B cell (primary cell): ENCODE measurements around the gene GALNT10. TPM values are rescaled to one million over a fixed set of nuclear protein-coding genes. Genes with fewer than 3 reads are reported as not detected.

Source experiments
- ATAC-seq: fragments of 200-7000 bp; cut with Tn5 transposase; one replicate; pipeline ENCODE4 v1.10.0; 2021; ENCODE audit warnings: low read depth, mild to moderate bottlenecking, moderate number of reproducible peaks, moderate library complexity
- CTCF ChIA-PET: fragments of 350-600 bp; sonication (Branson Sonifier 250); formaldehyde crosslinking; loops from one replicate; lab custom pipeline; 2021; ENCODE audit warnings: antibody characterized with exemption, inconsistent platforms; lab: Charles Lee
- POLR2A ChIA-PET: fragments of 350-600 bp; sonication (Branson Sonifier 250); formaldehyde crosslinking; loops from one replicate; lab custom pipeline; 2021; ENCODE audit warnings: antibody characterized with exemption; lab: Charles Lee
- DNase-seq: peaks from one replicate; pipeline ENCODE4 v3.0.0; 2013
- H2AFZ ChIP-seq: 2 replicates; pipeline ENCODE4 v1.6.1; 2012; ENCODE audit warnings: mild to moderate bottlenecking, low read depth, low read length; ENCODE audit not compliant: insufficient read depth, poor library complexity, severe bottlenecking
- H3K27ac ChIP-seq, 2 donors: 1 replicate in 1 of 2; 2 replicates in 1 of 2; pipeline ENCODE4 v1.5.1; 2012 to 2013; ENCODE audit warnings: low read length in 2 of 2, mild to moderate bottlenecking in 2 of 2, moderate library complexity in 1 of 2
- H3K27me3 ChIP-seq, 4 experiments: fragments of 200-600 bp in 1 of 4; sonication (generic) in 1 of 4; replicated peaks in 1 of 4; 1 replicate in 2 of 4; 2 replicates in 2 of 4; pipeline versions ENCODE4 v1.6.1 to v1.7.0; 2013 to 2016; ENCODE audit warnings: low read length in 3 of 4, mild to moderate bottlenecking in 2 of 4, mixed read lengths in 1 of 4, moderate library complexity in 1 of 4; ENCODE audit not compliant: insufficient read depth in 4 of 4, control insufficient read depth in 3 of 4; ENCODE audit errors: control extremely low read depth in 1 of 4
- H3K36me3 ChIP-seq, 2 experiments: replicated peaks in 1 of 2; 1 replicate in 1 of 2; 2 replicates in 1 of 2; pipeline versions ENCODE4 v1.6.1 to v1.7.1; 2013; ENCODE audit warnings: low read length in 1 of 2; ENCODE audit not compliant: insufficient read depth in 2 of 2, control insufficient read depth in 1 of 2; ENCODE audit errors: control extremely low read depth in 1 of 2, extremely low read depth in 1 of 2
- H3K4me1 ChIP-seq, 2 donors: fragments of 200-600 bp in 1 of 2; sonication (generic) in 1 of 2; 1 replicate in 1 of 2; 2 replicates in 1 of 2; pipeline versions ENCODE4 v1.5.1 to v1.6.1; 2013 to 2017; ENCODE audit warnings: low read length in 2 of 2; ENCODE audit not compliant: control insufficient read depth in 2 of 2, insufficient read depth in 2 of 2
- H3K4me2 ChIP-seq: replicated peaks from 2 replicates; pipeline ENCODE3; 2012; ENCODE audit warnings: mild to moderate bottlenecking, low read depth, low read length; ENCODE audit not compliant: poor library complexity, severe bottlenecking
- H3K4me3 ChIP-seq, 5 experiments: fragments of 200-600 bp in 1 of 5; sonication (generic) in 1 of 5; 1 replicate in 3 of 5; 2 replicates in 2 of 5; pipeline versions ENCODE4 v1.5.1 to v1.7.0; 2011 to 2016; ENCODE audit warnings: low read length in 4 of 5, mild to moderate bottlenecking in 4 of 5, low read depth in 2 of 5, control low read depth in 1 of 5, moderate library complexity in 1 of 5; ENCODE audit not compliant: insufficient read depth in 1 of 5; ENCODE audit errors: control extremely low read depth in 1 of 5, extremely low read depth in 1 of 5
- H3K79me2 ChIP-seq: fragments of 200-600 bp; sonication (generic); one replicate; pipeline ENCODE4 v1.6.0; 2016; ENCODE audit warnings: low read length; ENCODE audit not compliant: control insufficient read depth, insufficient read depth
- H3K9ac ChIP-seq: fragments of 200-600 bp; sonication (generic); 2 replicates; pipeline ENCODE4 v1.6.1; 2017; ENCODE audit warnings: mild to moderate bottlenecking, low read length, moderate library complexity
- H3K9me3 ChIP-seq, 3 donors: one replicate each; pipeline versions ENCODE4 v1.6.1 to v1.7.1; 2013; ENCODE audit warnings: low read length in 2 of 3; ENCODE audit not compliant: control insufficient read depth in 2 of 3, insufficient read depth in 1 of 3; ENCODE audit errors: control extremely low read depth in 1 of 3
- H4K20me1 ChIP-seq: 2 replicates; pipeline ENCODE4 v1.6.0; 2012; ENCODE audit warnings: mild to moderate bottlenecking, low read length; ENCODE audit not compliant: insufficient read depth, control insufficient read depth, poor library complexity, severe bottlenecking
- H3K27ac Mint-ChIP-seq: one replicate; pipeline ENCODE4 v1.8.0; 2021; ENCODE audit warnings: mixed read lengths
- H3K27me3 Mint-ChIP-seq: one replicate; pipeline ENCODE4 v1.8.0; 2021; ENCODE audit warnings: mixed read lengths
- H3K4me1 Mint-ChIP-seq: one replicate; pipeline ENCODE4 v1.8.0; 2021; ENCODE audit warnings: mixed read lengths
- H3K4me3 Mint-ChIP-seq: one replicate; pipeline ENCODE4 v1.8.0; 2021; ENCODE audit warnings: mixed read lengths
- H3K9me3 Mint-ChIP-seq: one replicate; pipeline ENCODE4 v1.8.0; 2022; ENCODE audit warnings: mixed read lengths; ENCODE audit not compliant: insufficient read depth
- CTCF ChIP-seq: fragments of 200-600 bp; IDR thresholded peaks from one replicate; pipeline ENCODE4 v1.8.0; 2022; ENCODE audit warnings: antibody characterized with exemption, mild to moderate bottlenecking
- EZH2 ChIP-seq: IDR thresholded peaks from 2 replicates; pipeline ENCODE4 v1.6.1; 2012; ENCODE audit warnings: borderline replicate concordance, low read depth, mild to moderate bottlenecking, moderate library complexity, low read length; ENCODE audit not compliant: insufficient read depth, poor library complexity, severe bottlenecking
- WGBS: methylation state at CpG from one replicate; pipeline ENCODE4 v1.1.5; 2013; ENCODE audit warnings: missing lambda C conversion rate; ENCODE audit not compliant: insufficient coverage; 5-methylcytosine and 5-hydroxymethylcytosine counted together
- intact Hi-C: fragments of 100-400 bp; cut with micrococcal nuclease; formaldehyde crosslinking; loops from one replicate; pipeline ENCODE4 v1.10.0; 2022
- polyA plus RNA-seq: library from polyadenylated mRNA; depleted of rRNA; stranded (reverse); fragments of >200 nt; gene quantifications from 2 replicates; pipeline ENCODE4 v1.2.3, GENCODE V29; 2012
- total RNA-seq, 2 donors: library from RNA; stranded (reverse); fragments of 120-200 nt in 1 of 2; gene quantifications; 1 replicate in 1 of 2; 2 replicates in 1 of 2; pipeline versions ENCODE4 v1.2.3 to v1.2.4, GENCODE V29; 2013 to 2022

Gene GALNT10
- total and polyA plus RNA-seq, 2 donors (not counting 1 experiment from before 2014, with no cell fraction given) = 27.7 to 42.8 TPM

GRCh38 chr5:154445422-154446194, 255.1 kb downstream of the GALNT10 start, which contains the start of gene SAP30L:
SAP30L (plus strand) TSS chr5:154445997; CDS start chr5:154446605, 608 bp downstream.
- ATAC-seq (peak; percentile 96), DNase-seq (peak; percentile 97)
- Histone ChIP-seq H3K4me1 (peaks cover 24 to 32% of the 10 kb centered on the region in 2 donors), H3K36me3 (peaks cover 0 to 24% of the 10 kb centered on the region in 2 experiments), H3K27me3 (no peaks in the 10 kb centered on the region), H3K9me3 (no peaks in the 10 kb centered on the region), H4K20me1 (peaks cover 17% of the 10 kb centered on the region), H3K9ac (peak within 1 kb of the TSS; percentile 93), H3K79me2 (peaks cover 74% of the 10 kb centered on the region), H3K27ac (peak within 1 kb of the TSS; percentile 9 to 75), H2AFZ (peak within 1 kb of the TSS; percentile 100), H3K4me2 (peak within 1 kb of the TSS; percentile 91), H3K4me3 (peak within 1 kb of the TSS; percentile 78 to 99 (median 90))
- CTCF ChIA-PET = no interaction called here
- intact Hi-C loops = loop anchor here (1.0 to 2.0 kb wide), 6 partner anchors 61 to 493 kb away; partner anchors contain the start of genes CNOT8, FAM114A2, GALNT10 and GEMIN5
- Mint-ChIP-seq H3K4me3 (peak within 1 kb of the TSS; percentile 98), H3K4me1 (peaks cover 53% of the 10 kb centered on the region), H3K27ac (peak within 1 kb of the TSS; percentile 93), H3K27me3 (no peaks in the 10 kb centered on the region), H3K9me3 (no peaks in the 10 kb centered on the region)
- POLR2A ChIA-PET = no interaction called here
- no peak for TF ChIP-seq CTCF
- no peak for TF ChIP-seq EZH2
- under 1% methylated on average over 70 of the region's 70 CpGs for WGBS
